HL-60 (cell line): ENCODE results near the gene MYORG.

Source experiments
- POLR2AphosphoS5 ChIP-seq: IDR thresholded peaks from 2 replicates; pipeline ENCODE4 v1.6.1; 2012; ENCODE audit warnings: low read depth
- SPI1 ChIP-seq: IDR thresholded peaks from 2 replicates; pipeline ENCODE4 v1.6.1; 2012; ENCODE audit warnings: low read depth, mild to moderate bottlenecking, borderline replicate concordance
- TF ChIP-seq, protein P1 (sequence below): IDR thresholded peaks from 2 replicates; pipeline ENCODE4 v1.6.1; 2012; ENCODE audit warnings: low read depth; ENCODE audit not compliant: insufficient replicate concordance
- TF ChIP-seq, protein P2 (sequence below): IDR thresholded peaks from one replicate; pipeline ENCODE4 v1.5.1; 2011; ENCODE audit warnings: low read length, control low read depth, inconsistent platforms; ENCODE audit not compliant: insufficient read depth

DNA sequence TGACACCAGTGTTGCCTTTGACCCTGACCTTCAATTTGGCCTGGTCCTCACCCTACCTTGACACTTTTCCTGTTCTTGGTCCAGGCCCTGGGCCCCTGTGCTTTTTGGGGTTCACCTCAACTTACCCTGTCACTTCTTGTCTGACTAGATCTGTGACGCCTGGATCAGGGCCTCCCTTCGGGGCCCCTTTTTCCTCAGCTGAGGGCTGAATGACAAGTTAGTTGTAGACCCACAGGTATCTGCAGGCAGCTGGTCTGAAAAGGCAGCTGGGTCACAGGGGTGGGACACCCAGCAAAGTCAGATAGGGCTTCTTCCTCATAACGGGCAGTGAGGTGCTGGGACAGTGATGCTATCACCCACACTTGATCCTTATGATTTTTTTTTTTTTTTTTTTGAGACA lies 10.0 kb upstream of the MYORG start:
- TF ChIP-seq, protein P1, sequence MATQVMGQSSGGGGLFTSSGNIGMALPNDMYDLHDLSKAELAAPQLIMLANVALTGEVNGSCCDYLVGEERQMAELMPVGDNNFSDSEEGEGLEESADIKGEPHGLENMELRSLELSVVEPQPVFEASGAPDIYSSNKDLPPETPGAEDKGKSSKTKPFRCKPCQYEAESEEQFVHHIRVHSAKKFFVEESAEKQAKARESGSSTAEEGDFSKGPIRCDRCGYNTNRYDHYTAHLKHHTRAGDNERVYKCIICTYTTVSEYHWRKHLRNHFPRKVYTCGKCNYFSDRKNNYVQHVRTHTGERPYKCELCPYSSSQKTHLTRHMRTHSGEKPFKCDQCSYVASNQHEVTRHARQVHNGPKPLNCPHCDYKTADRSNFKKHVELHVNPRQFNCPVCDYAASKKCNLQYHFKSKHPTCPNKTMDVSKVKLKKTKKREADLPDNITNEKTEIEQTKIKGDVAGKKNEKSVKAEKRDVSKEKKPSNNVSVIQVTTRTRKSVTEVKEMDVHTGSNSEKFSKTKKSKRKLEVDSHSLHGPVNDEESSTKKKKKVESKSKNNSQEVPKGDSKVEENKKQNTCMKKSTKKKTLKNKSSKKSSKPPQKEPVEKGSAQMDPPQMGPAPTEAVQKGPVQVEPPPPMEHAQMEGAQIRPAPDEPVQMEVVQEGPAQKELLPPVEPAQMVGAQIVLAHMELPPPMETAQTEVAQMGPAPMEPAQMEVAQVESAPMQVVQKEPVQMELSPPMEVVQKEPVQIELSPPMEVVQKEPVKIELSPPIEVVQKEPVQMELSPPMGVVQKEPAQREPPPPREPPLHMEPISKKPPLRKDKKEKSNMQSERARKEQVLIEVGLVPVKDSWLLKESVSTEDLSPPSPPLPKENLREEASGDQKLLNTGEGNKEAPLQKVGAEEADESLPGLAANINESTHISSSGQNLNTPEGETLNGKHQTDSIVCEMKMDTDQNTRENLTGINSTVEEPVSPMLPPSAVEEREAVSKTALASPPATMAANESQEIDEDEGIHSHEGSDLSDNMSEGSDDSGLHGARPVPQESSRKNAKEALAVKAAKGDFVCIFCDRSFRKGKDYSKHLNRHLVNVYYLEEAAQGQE = no peak
- TF ChIP-seq, protein P2, sequence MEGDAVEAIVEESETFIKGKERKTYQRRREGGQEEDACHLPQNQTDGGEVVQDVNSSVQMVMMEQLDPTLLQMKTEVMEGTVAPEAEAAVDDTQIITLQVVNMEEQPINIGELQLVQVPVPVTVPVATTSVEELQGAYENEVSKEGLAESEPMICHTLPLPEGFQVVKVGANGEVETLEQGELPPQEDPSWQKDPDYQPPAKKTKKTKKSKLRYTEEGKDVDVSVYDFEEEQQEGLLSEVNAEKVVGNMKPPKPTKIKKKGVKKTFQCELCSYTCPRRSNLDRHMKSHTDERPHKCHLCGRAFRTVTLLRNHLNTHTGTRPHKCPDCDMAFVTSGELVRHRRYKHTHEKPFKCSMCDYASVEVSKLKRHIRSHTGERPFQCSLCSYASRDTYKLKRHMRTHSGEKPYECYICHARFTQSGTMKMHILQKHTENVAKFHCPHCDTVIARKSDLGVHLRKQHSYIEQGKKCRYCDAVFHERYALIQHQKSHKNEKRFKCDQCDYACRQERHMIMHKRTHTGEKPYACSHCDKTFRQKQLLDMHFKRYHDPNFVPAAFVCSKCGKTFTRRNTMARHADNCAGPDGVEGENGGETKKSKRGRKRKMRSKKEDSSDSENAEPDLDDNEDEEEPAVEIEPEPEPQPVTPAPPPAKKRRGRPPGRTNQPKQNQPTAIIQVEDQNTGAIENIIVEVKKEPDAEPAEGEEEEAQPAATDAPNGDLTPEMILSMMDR = no peak
- TF ChIP-seq POLR2AphosphoS5 (no peak), SPI1 (no peak)
